H9 (cell line): ENCODE results near the gene C7. TPM values are rescaled to one million over a fixed set of nuclear protein-coding genes. Genes with fewer than 3 reads are reported as not detected.

ENCODE experiments used
- total RNA-seq: library from RNA; stranded (reverse); gene quantifications from 2 replicates; pipeline ENCODE4 v1.2.1, GENCODE V29; 2021

C7 gene
- total RNA-seq, 1 experiment from 2014 or later, result 0.52 TPM

Other genes with a start within 250 kb of the C7 start
- 0.35 and 0.37 TPM in 2 replicates for gene PTGER4, start 229.6 kb upstream of the C7 start, total RNA-seq
- gene TTC33, start 153.5 kb upstream of the C7 start, total RNA-seq, result 7.2 and 7.3 TPM in 2 replicates
- gene PRKAA1, start 111.1 kb upstream of the C7 start, total RNA-seq, result 28.8 and 29.1 TPM in 2 replicates
- gene RPL37, start 74.3 kb upstream of the C7 start, total RNA-seq, result 1,726 and 1,735 TPM in 2 replicates
- gene CARD6, start 68.1 kb upstream of the C7 start, total RNA-seq, result 0.22 and 0.35 TPM in 2 replicates
- gene MROH2B, start 161.8 kb downstream of the C7 start, total RNA-seq, result not detected in 2 replicates